ENCODE measurements around the gene ZNF70. TPM values are rescaled to one million over a fixed set of nuclear protein-coding genes. Genes with fewer than 3 reads are reported as not detected.

The ZNF70 gene
- total RNA-seq, 2 donors from 2014 or later = 2.8 to 3.5 TPM

GRCh38 chr22:23754980-23755636, 4.2 kb upstream of the ZNF70 start:
- Histone ChIP-seq H3K4me3 (no peak overlapping the region), H3K4me1 (no peaks in the 10 kb centered on the region), H3K9me3 (no peaks in the 10 kb centered on the region), H3K36me3 (no peaks in the 10 kb centered on the region), H3K27ac (no peak overlapping the region), H3K9ac (ENCODE audit: low read depth in 2 of 2, low read length in 2 of 2) (no peak overlapping the region), H3K27me3 (no peaks in the 10 kb centered on the region)
- no peak for TF ChIP-seq CTCF (IDR thresholded peaks at IDR 0.05)
- intact Hi-C loops (cut with DNase I) = no loop called here
- no peak for DNase-seq

- Histone ChIP-seq H3K36me3 (no peaks in the 10 kb centered on the region), H3K27me3 (no peaks in the 10 kb centered on the region), H3K4me3 (no peak within 1 kb of the TSS), H3K9ac (ENCODE audit: low read depth in 2 of 2, low read length in 2 of 2) (no peak within 1 kb of the TSS), H3K9me3 (no peaks in the 10 kb centered on the region), H3K4me1 (no peaks in the 10 kb centered on the region), H3K27ac (no peak within 1 kb of the TSS)
- intact Hi-C loops (cut with DNase I) = no loop called here
- DNase-seq = no peak
- no peak for TF ChIP-seq CTCF (IDR thresholded peaks at IDR 0.05)
These were observed 3.5 kb upstream of the ZNF70 start, which contains the start of gene VPREB3 for GRCh38 chr22:23754220-23754919. Gene VPREB3 (minus strand): TSS chr22:23754425. CDS start chr22:23754363, 62 bp downstream.

GRCh38 chr22:23753385-23753784, 2.5 kb upstream of the ZNF70 start:
- no peak for TF ChIP-seq CTCF (IDR thresholded peaks at IDR 0.05)
- DNase-seq = no peak
- no peaks in the 10 kb centered on the region for H3K36me3 ChIP-seq
- H3K4me1 ChIP-seq = no peaks in the 10 kb centered on the region
- no peaks in the 10 kb centered on the region for H3K9me3 ChIP-seq
- no peak overlapping the region for H3K4me3 ChIP-seq
- H3K27me3 ChIP-seq = no peaks in the 10 kb centered on the region
- intact Hi-C loops (cut with DNase I) = no loop called here
- H3K9ac ChIP-seq (ENCODE audit: low read depth in 2 of 2, low read length in 2 of 2) = no peak overlapping the region
- H3K27ac ChIP-seq = no peak overlapping the region

GRCh38 chr22:23752750-23753149, 1.8 kb upstream of the ZNF70 start:
- Histone ChIP-seq H3K4me1 (no peaks in the 10 kb centered on the region), H3K36me3 (no peaks in the 10 kb centered on the region), H3K9me3 (no peaks in the 10 kb centered on the region), H3K27ac (no peak overlapping the region), H3K9ac (ENCODE audit: low read depth in 2 of 2, low read length in 2 of 2) (no peak overlapping the region), H3K4me3 (no peak overlapping the region), H3K27me3 (no peaks in the 10 kb centered on the region)
- TF ChIP-seq CTCF (IDR thresholded peaks at IDR 0.05) = no peak
- DNase-seq = no peak
- intact Hi-C loops (cut with DNase I) = no loop called here

- H3K36me3 ChIP-seq = no peaks in the 10 kb centered on the region
- TF ChIP-seq CTCF (IDR thresholded peaks at IDR 0.05) = no peak
- no peaks in the 10 kb centered on the region for H3K27me3 ChIP-seq
- intact Hi-C loops (cut with DNase I) = no loop called here
- H3K9ac ChIP-seq (ENCODE audit: low read depth in 2 of 2, low read length in 2 of 2) = no peak overlapping the region
- no peaks in the 10 kb centered on the region for H3K9me3 ChIP-seq
- no peaks in the 10 kb centered on the region for H3K4me1 ChIP-seq
- no peak for DNase-seq
- no peak overlapping the region for H3K4me3 ChIP-seq
- no peak overlapping the region for H3K27ac ChIP-seq
These were observed 1.3 kb upstream of the ZNF70 start for GRCh38 chr22:23752090-23752691.

Measured in colonic mucosa (tissue), 4 donors.